SH-SY5Y (cell line): ENCODE measurements around the gene FGF12.

Experiments used
- GATA2 ChIP-seq: IDR thresholded peaks from 2 replicates; pipeline ENCODE4 v1.6.1; 2011; ENCODE audit warnings: mild to moderate bottlenecking, low read depth, low read length
- GATA3 ChIP-seq: IDR thresholded peaks from 2 replicates; pipeline ENCODE4 v1.6.1; 2011; ENCODE audit warnings: low read depth, mild to moderate bottlenecking, low read length, moderate library complexity

- TF ChIP-seq GATA3, result no peak
- TF ChIP-seq GATA2, result no peak
Observed at GRCh38 chr3:192255839-192256238, 471.5 kb downstream of the FGF12 start.
